ENCODE results near the gene SMAD2. TPM values are rescaled to one million over a fixed set of nuclear protein-coding genes. Genes with fewer than 3 reads are reported as not detected.
A peak's percentile ranks its signal among the peaks of the same experiment; 100 is the strongest.

Gene SMAD2
- total RNA-seq, 1 experiment from 2014 or later, result 97.0 TPM

- BruUV-seq (replicated peaks), result no TSS peak
- peak overlapping the region; percentile 31; the same call in 1 of the 2 replicates for H3K27ac ChIP-seq
- CTCF ChIA-PET, result no interaction called here
Measured at GRCh38 chr18:47944972-47945852, 14.8 kb upstream of the SMAD2 start.

GRCh38 chr18:47936952-47937351, 6.5 kb upstream of the SMAD2 start:
- no peaks in the 10 kb centered on the region for H3K9me3 ChIP-seq (ENCODE audit: insufficient read depth, low read depth)
- H3K4me3 ChIP-seq, result no peak overlapping the region
- ChIA-PET CTCF (no interaction called here), POLR2A (ENCODE audit: unreplicated experiment) (no interaction called here)
- H3K27ac ChIP-seq, result no peak overlapping the region
- no peak overlapping the region for H2AFZ ChIP-seq
- no peak overlapping the region for H3K4me2 ChIP-seq
- H3K79me2 ChIP-seq (ENCODE audit: low read depth), result no peaks in the 10 kb centered on the region
- BruUV-seq (replicated peaks), result no TSS peak
- H3K27me3 ChIP-seq (ENCODE audit: insufficient read depth, low read depth), result no peaks in the 10 kb centered on the region
- no peaks in the 10 kb centered on the region for H4K20me1 ChIP-seq (ENCODE audit: insufficient read depth)
- H3K9me2 ChIP-seq (ENCODE audit: insufficient read depth), result no peaks in the 10 kb centered on the region
- no peaks in the 10 kb centered on the region for H3K36me3 ChIP-seq (ENCODE audit: low read depth)
- DNase-seq, result no peak
- TF ChIP-seq, protein P1, sequence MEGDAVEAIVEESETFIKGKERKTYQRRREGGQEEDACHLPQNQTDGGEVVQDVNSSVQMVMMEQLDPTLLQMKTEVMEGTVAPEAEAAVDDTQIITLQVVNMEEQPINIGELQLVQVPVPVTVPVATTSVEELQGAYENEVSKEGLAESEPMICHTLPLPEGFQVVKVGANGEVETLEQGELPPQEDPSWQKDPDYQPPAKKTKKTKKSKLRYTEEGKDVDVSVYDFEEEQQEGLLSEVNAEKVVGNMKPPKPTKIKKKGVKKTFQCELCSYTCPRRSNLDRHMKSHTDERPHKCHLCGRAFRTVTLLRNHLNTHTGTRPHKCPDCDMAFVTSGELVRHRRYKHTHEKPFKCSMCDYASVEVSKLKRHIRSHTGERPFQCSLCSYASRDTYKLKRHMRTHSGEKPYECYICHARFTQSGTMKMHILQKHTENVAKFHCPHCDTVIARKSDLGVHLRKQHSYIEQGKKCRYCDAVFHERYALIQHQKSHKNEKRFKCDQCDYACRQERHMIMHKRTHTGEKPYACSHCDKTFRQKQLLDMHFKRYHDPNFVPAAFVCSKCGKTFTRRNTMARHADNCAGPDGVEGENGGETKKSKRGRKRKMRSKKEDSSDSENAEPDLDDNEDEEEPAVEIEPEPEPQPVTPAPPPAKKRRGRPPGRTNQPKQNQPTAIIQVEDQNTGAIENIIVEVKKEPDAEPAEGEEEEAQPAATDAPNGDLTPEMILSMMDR (conservative IDR thresholded peaks at IDR 0.05), result no peak
- TF ChIP-seq EZH2 (IDR thresholded peaks at IDR 0.05; ENCODE audit: low read depth), result no peak
- peaks cover 10% of the 10 kb centered on the region; the same call in 1 of the 2 replicates for H3F3A ChIP-seq (ENCODE audit: insufficient read depth, low read depth)
- intact Hi-C loops (cut with micrococcal nuclease; ENCODE audit: unreplicated experiment), result no loop called here
- H3K4me1 ChIP-seq (replicated peaks; ENCODE audit: insufficient read depth), result peaks cover 6% of the 10 kb centered on the region

More at GRCh38 chr18:47944972-47945852, 14.8 kb upstream of the SMAD2 start:
- peak overlapping the region; percentile 30 for H3K4me2 ChIP-seq
- no peaks in the 10 kb centered on the region for H3K36me3 ChIP-seq (ENCODE audit: low read depth)
- H3K9me3 ChIP-seq (ENCODE audit: insufficient read depth, low read depth), result no peaks in the 10 kb centered on the region
- intact Hi-C loops (cut with micrococcal nuclease; ENCODE audit: unreplicated experiment), result no loop called here
- H3K79me2 ChIP-seq (ENCODE audit: low read depth), result no peaks in the 10 kb centered on the region
- POLR2A ChIA-PET (ENCODE audit: unreplicated experiment), result interaction anchor here (0.7 kb wide), 1 partner anchor 62 kb away, joined by 5 read pairs; no protein-coding TSS in a partner anchor
- no peak overlapping the region for H2AFZ ChIP-seq
- H3K27me3 ChIP-seq (ENCODE audit: insufficient read depth, low read depth), result no peaks in the 10 kb centered on the region
- no peak for TF ChIP-seq EZH2 (IDR thresholded peaks at IDR 0.05; ENCODE audit: low read depth)
- TF ChIP-seq, protein P1 (conservative IDR thresholded peaks at IDR 0.05), result no peak
- peaks cover 21% of the 10 kb centered on the region for H3K4me1 ChIP-seq (replicated peaks; ENCODE audit: insufficient read depth)
- no peaks in the 10 kb centered on the region for H3K9me2 ChIP-seq (ENCODE audit: insufficient read depth)
- H3F3A ChIP-seq (ENCODE audit: insufficient read depth, low read depth), result peaks cover 15% of the 10 kb centered on the region; the same call in 1 of the 2 replicates
- H3K4me3 ChIP-seq, result no peak overlapping the region
- peak in 1 of 2 experiments; percentile 86 for DNase-seq
- H4K20me1 ChIP-seq (ENCODE audit: insufficient read depth), result no peaks in the 10 kb centered on the region

GRCh38 chr18:47935321-47936055, 5.0 kb upstream of the SMAD2 start:
- CTCF ChIA-PET, result no interaction called here
- H3K27ac ChIP-seq, result no peak overlapping the region

More at GRCh38 chr18:47935321-47936055, 5.0 kb upstream of the SMAD2 start:
- Histone ChIP-seq H3F3A (ENCODE audit: insufficient read depth, low read depth) (peaks cover 15% of the 10 kb centered on the region), H3K79me2 (ENCODE audit: low read depth) (no peaks in the 10 kb centered on the region), H3K27me3 (ENCODE audit: insufficient read depth, low read depth) (no peaks in the 10 kb centered on the region), H4K20me1 (ENCODE audit: insufficient read depth) (no peaks in the 10 kb centered on the region), H3K36me3 (ENCODE audit: low read depth) (no peaks in the 10 kb centered on the region), H2AFZ (no peak overlapping the region), H3K9me3 (ENCODE audit: insufficient read depth, low read depth) (no peaks in the 10 kb centered on the region), H3K4me1 (replicated peaks; ENCODE audit: insufficient read depth) (peaks cover 11% of the 10 kb centered on the region), H3K9me2 (ENCODE audit: insufficient read depth) (no peaks in the 10 kb centered on the region), H3K4me2 (no peak overlapping the region), H3K4me3 (no peak overlapping the region)
- POLR2A ChIA-PET (ENCODE audit: unreplicated experiment), result no interaction called here
- intact Hi-C loops (cut with micrococcal nuclease; ENCODE audit: unreplicated experiment), result no loop called here
- no TSS peak for BruUV-seq (replicated peaks)
- TF ChIP-seq, protein P1 (conservative IDR thresholded peaks at IDR 0.05), result no peak
- TF ChIP-seq EZH2 (IDR thresholded peaks at IDR 0.05; ENCODE audit: low read depth), result no peak
- no peak for DNase-seq
